GM20000 (cell line): ENCODE results near the gene TLR4.
A peak's percentile ranks its signal among the peaks of the same experiment; 100 is the strongest.

Source experiments
- DNase-seq: peaks from one replicate; pipeline ENCODE4 v3.0.0; 2012; ENCODE audit warnings: low spot score
- CTCF ChIP-seq: IDR thresholded peaks from 2 replicates; pipeline ENCODE4 v1.5.1; 2012; ENCODE audit warnings: mild to moderate bottlenecking, control low read depth; ENCODE audit errors: extremely low read depth, missing control alignments

TLR4 gene

GRCh38 chr9:117742131-117742530, 37.9 kb downstream of the TLR4 start:
- DNase-seq = no peak
- TF ChIP-seq CTCF = no peak

GRCh38 chr9:117744369-117744768, 40.2 kb downstream of the TLR4 start:
- no peak for TF ChIP-seq CTCF
- DNase-seq = no peak

- DNase-seq = peak; percentile 35
- no peak for TF ChIP-seq CTCF
Measured at GRCh38 chr9:117744856-117745389, 40.7 kb downstream of the TLR4 start.

GRCh38 chr9:117745598-117745997, 41.4 kb downstream of the TLR4 start:
- DNase-seq = no peak
- no peak for TF ChIP-seq CTCF

GRCh38 chr9:117746263-117746662, 42.1 kb downstream of the TLR4 start:
- no peak for DNase-seq

GRCh38 chr9:117747386-117747970, 43.3 kb downstream of the TLR4 start:
- no peak for DNase-seq
- no peak for TF ChIP-seq CTCF

More at GRCh38 chr9:117746263-117746662, 42.1 kb downstream of the TLR4 start:
- no peak for TF ChIP-seq CTCF

- no peak for DNase-seq
- TF ChIP-seq CTCF = no peak
Measured at GRCh38 chr9:117750401-117750800, 46.2 kb downstream of the TLR4 start.
